Subcutaneous adipose tissue (tissue), 4 donors: ENCODE measurements around the gene TMEM129. TPM values are rescaled to one million over a fixed set of nuclear protein-coding genes. Genes with fewer than 3 reads are reported as not detected.

Source experiments
- total RNA-seq, 4 donors: library from RNA; depleted of rRNA; stranded (reverse); fragments of >200 nt; gene quantifications; one replicate each; pipeline ENCODE4 v1.1.0, GENCODE V29; 2016
- TF ChIP-seq, protein P1 (sequence below): fragments of 450-650 bp; IDR thresholded peaks from one replicate; pipeline ENCODE4 v1.5.1; 2016; ENCODE audit warnings: low read depth, mild to moderate bottlenecking, control low read depth, antibody characterized with exemption, moderate library complexity

Gene TMEM129
- total RNA-seq, 4 donors from 2014 or later: 21.0 to 65.4 (median 30.4) TPM

GRCh38 chr4:1727117-1728031, 6.3 kb upstream of the TMEM129 start:
- TF ChIP-seq, protein P1, sequence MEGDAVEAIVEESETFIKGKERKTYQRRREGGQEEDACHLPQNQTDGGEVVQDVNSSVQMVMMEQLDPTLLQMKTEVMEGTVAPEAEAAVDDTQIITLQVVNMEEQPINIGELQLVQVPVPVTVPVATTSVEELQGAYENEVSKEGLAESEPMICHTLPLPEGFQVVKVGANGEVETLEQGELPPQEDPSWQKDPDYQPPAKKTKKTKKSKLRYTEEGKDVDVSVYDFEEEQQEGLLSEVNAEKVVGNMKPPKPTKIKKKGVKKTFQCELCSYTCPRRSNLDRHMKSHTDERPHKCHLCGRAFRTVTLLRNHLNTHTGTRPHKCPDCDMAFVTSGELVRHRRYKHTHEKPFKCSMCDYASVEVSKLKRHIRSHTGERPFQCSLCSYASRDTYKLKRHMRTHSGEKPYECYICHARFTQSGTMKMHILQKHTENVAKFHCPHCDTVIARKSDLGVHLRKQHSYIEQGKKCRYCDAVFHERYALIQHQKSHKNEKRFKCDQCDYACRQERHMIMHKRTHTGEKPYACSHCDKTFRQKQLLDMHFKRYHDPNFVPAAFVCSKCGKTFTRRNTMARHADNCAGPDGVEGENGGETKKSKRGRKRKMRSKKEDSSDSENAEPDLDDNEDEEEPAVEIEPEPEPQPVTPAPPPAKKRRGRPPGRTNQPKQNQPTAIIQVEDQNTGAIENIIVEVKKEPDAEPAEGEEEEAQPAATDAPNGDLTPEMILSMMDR: no peak

DNA sequence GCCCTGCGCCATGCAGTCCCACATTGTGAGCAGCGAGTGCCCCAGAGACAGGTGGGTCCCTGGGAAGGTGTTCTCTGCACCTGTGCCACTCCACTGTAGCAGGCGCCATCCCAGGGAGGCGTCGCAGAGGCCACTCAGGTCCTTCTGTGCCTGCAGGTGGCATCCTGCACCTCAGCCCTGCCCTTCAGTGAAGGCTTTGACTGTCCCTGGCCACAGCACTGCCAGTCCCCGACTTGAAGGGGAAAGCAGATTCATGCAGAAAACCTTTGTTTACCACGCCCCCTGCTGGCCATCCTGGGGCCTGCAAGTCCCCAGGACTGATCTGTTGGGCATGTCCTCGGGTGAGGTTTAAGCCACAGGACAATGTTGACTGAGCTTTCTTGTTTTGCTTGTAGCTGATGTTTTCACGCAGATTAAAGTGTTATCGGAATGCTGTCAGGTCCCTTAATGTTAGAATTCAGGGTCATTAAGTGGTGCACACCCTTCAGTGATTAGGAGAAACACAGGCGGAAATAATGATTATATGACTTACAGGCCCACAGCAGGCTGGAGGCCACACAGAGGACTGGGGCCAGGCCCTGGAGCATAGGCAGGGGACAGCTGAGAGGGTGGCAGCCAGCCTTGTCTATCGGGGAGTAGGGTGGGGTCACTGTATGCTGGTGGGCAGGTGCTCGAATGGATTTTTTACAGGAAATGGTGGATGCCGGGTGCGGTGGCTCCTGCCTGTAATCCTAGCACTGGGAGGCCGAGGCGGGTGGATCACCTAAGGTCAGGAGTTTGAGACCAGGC, 5.2 kb upstream of the TMEM129 start:
- TF ChIP-seq, protein P1: no peak

- TF ChIP-seq, protein P1: no peak
Observed at GRCh38 chr4:1725521-1725920, 4.4 kb upstream of the TMEM129 start.

- TF ChIP-seq, protein P1: no peak
Observed at GRCh38 chr4:1723131-1723801, 2.1 kb upstream of the TMEM129 start.

DNA sequence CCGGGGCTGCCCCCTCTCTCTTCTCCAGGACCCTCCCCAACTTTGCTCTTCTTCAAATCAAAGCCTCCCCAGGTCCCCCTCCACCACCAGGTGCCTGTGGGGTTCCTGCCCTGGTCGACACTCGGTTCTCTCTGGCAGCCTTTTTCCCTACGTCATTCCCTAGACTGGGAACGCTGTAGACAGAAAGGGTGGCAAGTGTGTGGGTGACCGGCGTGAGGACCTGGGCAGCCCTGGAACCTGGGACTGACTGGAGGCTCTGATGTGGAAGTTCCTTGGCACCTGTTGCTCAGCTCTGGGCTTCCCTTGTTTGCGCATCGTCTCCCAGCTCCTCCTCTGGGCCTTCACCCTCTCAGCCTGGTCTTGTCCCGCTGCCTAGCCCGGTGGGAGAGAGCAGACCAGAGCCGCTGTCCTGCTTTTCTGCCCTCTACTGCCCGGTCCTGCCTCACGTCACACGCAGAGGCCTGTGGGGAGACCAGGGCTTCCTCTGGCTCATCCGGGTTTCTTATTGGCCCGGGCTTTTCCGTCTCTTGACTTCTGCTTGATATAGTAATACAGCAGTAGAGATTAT, 1.5 kb upstream of the TMEM129 start:
- TF ChIP-seq, protein P1: no peak

DNA sequence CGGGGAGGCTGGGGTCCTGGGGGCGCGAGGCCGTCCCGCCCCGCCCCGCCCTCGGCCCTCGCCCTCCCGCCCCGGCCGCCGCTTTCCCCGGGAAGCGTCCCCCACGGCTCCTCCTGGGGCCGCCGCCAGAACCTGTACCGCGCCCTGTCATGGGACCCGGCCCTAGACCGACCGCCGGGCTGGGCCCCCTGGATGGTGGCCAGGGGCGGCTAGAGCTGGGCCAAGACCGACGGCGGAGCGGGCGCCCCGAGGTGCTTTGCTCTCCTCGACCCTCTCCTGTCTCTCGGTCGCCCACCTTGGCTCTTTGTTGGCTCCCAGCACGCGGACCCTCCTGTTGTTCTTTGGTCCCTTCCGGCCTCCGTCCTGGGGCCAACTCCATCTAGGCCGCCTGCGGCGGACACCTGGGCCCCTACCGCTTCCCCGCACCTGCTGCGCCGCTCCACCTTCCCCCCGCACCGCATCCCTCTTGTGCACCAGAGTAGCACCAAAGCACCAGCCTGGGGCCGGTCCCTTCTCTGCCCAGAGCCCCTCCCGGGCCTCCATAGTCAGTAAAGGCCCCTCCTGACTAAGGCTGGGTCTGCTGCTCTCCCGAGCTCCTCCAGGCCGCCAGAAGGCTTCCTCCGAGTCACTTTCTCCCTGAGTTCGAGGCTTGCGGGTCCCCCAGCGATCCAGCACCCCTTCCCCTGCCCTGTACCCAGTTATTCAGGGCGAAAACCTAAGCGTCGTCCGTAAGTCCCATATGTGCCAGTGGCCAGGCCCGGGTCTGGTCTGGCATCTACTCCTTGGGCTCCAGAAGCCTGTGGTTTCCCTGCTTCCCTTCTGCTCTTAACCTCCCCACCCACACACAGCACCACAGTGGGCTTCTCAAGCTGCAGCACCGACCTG, 785 bp upstream of the TMEM129 start:
- TF ChIP-seq, protein P1: no peak
